ENCODE measurements around the gene SYNGR3. TPM values are rescaled to one million over a fixed set of nuclear protein-coding genes. Genes with fewer than 3 reads are reported as not detected.
A peak's percentile ranks its signal among the peaks of the same experiment; 100 is the strongest.

SYNGR3 gene
- total and polyA plus RNA-seq, 2 of the 13 experiments (the other 11 are each of a cell fraction or from before 2014, with no cell fraction given) = 0.97 to 5.7 TPM

GRCh38 chr16:1983544-1984346, 6.0 kb upstream of the SYNGR3 start, which contains the start of gene GFER (continued):
- TF ChIP-seq MZF1 (CRISPR knock-in tag; IDR thresholded peaks at IDR 0.05; ENCODE audit: borderline replicate concordance) (no peak), PREB (CRISPR knock-in tag; IDR thresholded peaks at IDR 0.05) (no peak), MLXIP (CRISPR knock-in tag; IDR thresholded peaks at IDR 0.05; ENCODE audit: borderline replicate concordance) (0 out of 2 replicates have a peak, but pooled peaks have one; percentile 25), TRIM24 (CRISPR knock-in tag; IDR thresholded peaks at IDR 0.05) (no peak), RNF219 (CRISPR knock-in tag; IDR thresholded peaks at IDR 0.05) (no peak), PRMT3 (CRISPR knock-in tag; IDR thresholded peaks at IDR 0.05; ENCODE audit: borderline replicate concordance, low read depth) (0 out of 2 replicates have a peak, but pooled peaks have one; percentile 17), SOX5 (CRISPR knock-in tag; IDR thresholded peaks at IDR 0.05; ENCODE audit: borderline replicate concordance) (no peak), ZNF33A (CRISPR knock-in tag; IDR thresholded peaks at IDR 0.05; ENCODE audit: borderline replicate concordance) (0 out of 2 replicates have a peak, but pooled peaks have one; percentile 72), CSRNP2 (CRISPR knock-in tag; conservative IDR thresholded peaks at IDR 0.05; ENCODE audit: low read depth) (no peak), NCOA2 (CRISPR knock-in tag; IDR thresholded peaks at IDR 0.05) (no peak; the same call in 1 of the 2 replicates), DMAP1 (CRISPR knock-in tag; IDR thresholded peaks at IDR 0.05) (peak; percentile 66), ARID2 (CRISPR knock-in tag; IDR thresholded peaks at IDR 0.05; ENCODE audit: borderline replicate concordance) (no peak), ZHX1 (CRISPR knock-in tag; IDR thresholded peaks at IDR 0.05; ENCODE audit: low read depth) (no peak; the same call in 1 of the 2 replicates), RBM22 (optimal IDR thresholded peaks at IDR 0.05; ENCODE audit: low read length) (peak; percentile 91), RBFOX2 (IDR thresholded peaks at IDR 0.05; ENCODE audit: low read depth, low read length) (peak; percentile 81)

Measured in HepG2 (cell line).